ENCODE data around the gene RAB31.

- no peak for TF ChIP-seq CTCF (IDR thresholded peaks at IDR 0.05)
- TF ChIP-seq, protein P1, sequence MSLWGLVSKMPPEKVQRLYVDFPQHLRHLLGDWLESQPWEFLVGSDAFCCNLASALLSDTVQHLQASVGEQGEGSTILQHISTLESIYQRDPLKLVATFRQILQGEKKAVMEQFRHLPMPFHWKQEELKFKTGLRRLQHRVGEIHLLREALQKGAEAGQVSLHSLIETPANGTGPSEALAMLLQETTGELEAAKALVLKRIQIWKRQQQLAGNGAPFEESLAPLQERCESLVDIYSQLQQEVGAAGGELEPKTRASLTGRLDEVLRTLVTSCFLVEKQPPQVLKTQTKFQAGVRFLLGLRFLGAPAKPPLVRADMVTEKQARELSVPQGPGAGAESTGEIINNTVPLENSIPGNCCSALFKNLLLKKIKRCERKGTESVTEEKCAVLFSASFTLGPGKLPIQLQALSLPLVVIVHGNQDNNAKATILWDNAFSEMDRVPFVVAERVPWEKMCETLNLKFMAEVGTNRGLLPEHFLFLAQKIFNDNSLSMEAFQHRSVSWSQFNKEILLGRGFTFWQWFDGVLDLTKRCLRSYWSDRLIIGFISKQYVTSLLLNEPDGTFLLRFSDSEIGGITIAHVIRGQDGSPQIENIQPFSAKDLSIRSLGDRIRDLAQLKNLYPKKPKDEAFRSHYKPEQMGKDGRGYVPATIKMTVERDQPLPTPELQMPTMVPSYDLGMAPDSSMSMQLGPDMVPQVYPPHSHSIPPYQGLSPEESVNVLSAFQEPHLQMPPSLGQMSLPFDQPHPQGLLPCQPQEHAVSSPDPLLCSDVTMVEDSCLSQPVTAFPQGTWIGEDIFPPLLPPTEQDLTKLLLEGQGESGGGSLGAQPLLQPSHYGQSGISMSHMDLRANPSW (CRISPR knock-in tag; conservative IDR thresholded peaks at IDR 0.05; ENCODE audit: low read depth), result no peak
These were observed 192.6 kb downstream of the RAB31 start for GRCh38 chr18:9900699-9901098.

Data from WTC11 (cell line).